Measurements from ENCODE around the gene MINDY2.

DNA sequence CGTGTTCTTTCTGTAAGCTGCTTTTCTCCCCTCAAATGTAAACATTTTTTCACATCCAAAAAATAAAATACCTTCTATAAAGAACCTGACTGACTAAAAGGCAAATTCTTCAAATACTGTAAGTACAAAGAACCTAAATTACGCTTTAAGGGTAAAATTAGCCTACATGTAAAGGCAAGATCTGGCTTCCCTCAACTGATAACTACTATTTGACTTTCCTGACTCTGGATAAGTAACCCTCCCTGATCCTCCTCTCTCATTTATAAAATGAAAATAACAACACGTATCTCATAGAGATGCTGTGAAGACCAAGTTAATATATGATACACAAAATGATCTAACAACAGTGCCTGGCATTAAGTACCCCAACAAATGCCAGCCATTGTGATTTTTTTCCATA, 33.8 kb upstream of the MINDY2 start:
- TF ChIP-seq FOXP2 (optimal IDR thresholded peaks at IDR 0.05; ENCODE audit: control extremely low read depth, extremely low read length, insufficient read depth) (no peak), EZH2 (IDR thresholded peaks at IDR 0.05) (no peak)
